GM19438 (cell line): ENCODE data around the gene ACTR1B.
"Not testable (repeated sequence)": the region's sequence is repeated elsewhere in the genome, so short reads cannot be mapped to it uniquely, and the experiment has no call there.

Experiments used
- ATAC-seq: cut with Tn5 transposase; IDR thresholded peaks from one replicate; pipeline ENCODE4 v1.9.1; 2021; ENCODE audit warnings: low read depth; ENCODE audit not compliant: unreplicated experiment

The ACTR1B gene

GRCh38 chr2:97691166-97691565 is 27.3 kb upstream of the ACTR1B start:
- ATAC-seq = no peak

GRCh38 chr2:97688062-97688827 is 24.4 kb upstream of the ACTR1B start:
- ATAC-seq = no peak

GRCh38 chr2:97687235-97687634 is 23.4 kb upstream of the ACTR1B start:
- not testable (repeated sequence) for ATAC-seq

GRCh38 chr2:97678298-97678697 is 14.5 kb upstream of the ACTR1B start:
- no peak for ATAC-seq

- no peak for ATAC-seq
Observed at GRCh38 chr2:97677480-97677879, 13.6 kb upstream of the ACTR1B start.

GRCh38 chr2:97676620-97677019 is 12.8 kb upstream of the ACTR1B start:
- ATAC-seq = no peak

GRCh38 chr2:97675430-97676113 is 11.7 kb upstream of the ACTR1B start:
- ATAC-seq = no peak

- ATAC-seq = no peak
Observed at GRCh38 chr2:97673915-97674283, 10.1 kb upstream of the ACTR1B start.

- no peak for ATAC-seq
Observed at GRCh38 chr2:97673182-97673914, 9.5 kb upstream of the ACTR1B start.

- not testable (repeated sequence) for ATAC-seq
Observed at GRCh38 chr2:97672606-97673140, 8.8 kb upstream of the ACTR1B start.

- ATAC-seq = no peak
Observed at GRCh38 chr2:97671526-97671925, 7.7 kb upstream of the ACTR1B start.

- ATAC-seq = no peak
Observed at GRCh38 chr2:97670471-97670870, 6.6 kb upstream of the ACTR1B start.

- ATAC-seq = no peak
Observed at GRCh38 chr2:97669448-97669847, 5.6 kb upstream of the ACTR1B start, which contains the start of gene C2orf92. Gene C2orf92, plus strand, starts transcription at chr2:97669713. Its CDS starts 76 bp downstream, at chr2:97669789.

- no peak for ATAC-seq
Observed at GRCh38 chr2:97664636-97664970, 759 bp upstream of the ACTR1B start.

GRCh38 chr2:97663626-97663961 is 250 bp downstream of the ACTR1B start:
- no peak for ATAC-seq

- ATAC-seq = peak; percentile 56
Observed at GRCh38 chr2:97662895-97663625, 784 bp downstream of the ACTR1B start.

GRCh38 chr2:97662386-97662894 is 1.4 kb downstream of the ACTR1B start:
- ATAC-seq = no peak

GRCh38 chr2:97661927-97662326 is 1.9 kb downstream of the ACTR1B start:
- no peak for ATAC-seq

- no peak for ATAC-seq
Observed at GRCh38 chr2:97660775-97661389, 3.0 kb downstream of the ACTR1B start.
